NT2/D1 (cell line): ENCODE results near the gene CXorf66.

ENCODE experiments used
- YY1 ChIP-seq: IDR thresholded peaks from 2 replicates; pipeline ENCODE4 v1.6.1; 2011; ENCODE audit not compliant: insufficient read length, insufficient read depth
- ZNF274 ChIP-seq: IDR thresholded peaks from 2 replicates; pipeline ENCODE4 v1.6.1; 2011; ENCODE audit warnings: mild to moderate bottlenecking, low read depth, low read length

GRCh38 chrX:139967300-139967699 lies 2.0 kb upstream of the CXorf66 start:
- TF ChIP-seq ZNF274 (no peak), YY1 (no peak)
